Measurements from ENCODE around the gene SLC22A15.

DNA sequence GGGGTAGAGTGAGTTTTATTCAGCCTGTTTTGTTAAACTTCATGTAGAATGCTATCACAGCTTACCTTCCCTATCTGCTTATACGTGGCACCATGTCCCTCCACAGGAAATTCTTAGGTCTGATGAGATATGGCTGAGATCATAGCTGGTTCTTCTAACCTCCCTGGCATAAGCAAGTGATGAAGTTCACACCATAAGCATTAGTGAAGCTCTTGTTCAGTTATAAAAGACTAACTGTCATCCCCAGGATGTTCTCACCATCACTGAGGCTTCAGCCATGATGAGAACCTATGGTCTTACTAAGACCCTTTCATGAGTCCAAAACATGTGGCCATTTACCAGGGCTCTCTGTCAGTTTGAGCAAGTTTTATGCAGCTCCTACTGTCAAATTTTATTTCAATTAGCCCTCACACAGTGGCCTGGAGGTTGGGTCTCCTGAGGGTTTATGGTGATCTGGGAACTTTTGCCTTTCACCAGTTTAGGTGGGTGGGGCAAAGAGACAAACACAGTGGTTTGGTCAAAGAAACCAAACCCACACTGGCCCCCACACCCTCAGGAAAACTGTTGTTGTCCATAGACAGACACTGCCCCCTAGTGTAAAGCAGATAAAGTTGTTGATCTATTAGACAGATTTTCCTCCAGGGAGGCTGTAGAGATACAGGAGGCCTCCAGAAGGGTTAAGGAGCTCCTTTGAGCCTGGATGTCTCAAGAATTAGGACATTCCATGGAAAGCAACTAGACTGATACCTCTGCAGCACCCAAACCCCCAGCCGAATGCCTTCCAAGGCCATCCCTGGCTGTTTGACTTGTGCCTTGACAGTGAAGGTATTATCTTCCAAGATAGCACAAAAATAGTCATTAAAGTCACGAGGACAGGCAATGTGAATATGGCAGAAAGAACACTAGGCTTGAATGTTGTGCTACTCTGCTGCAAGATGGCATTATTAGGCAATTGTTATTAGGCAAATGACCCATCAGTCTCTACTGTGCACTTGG lies 5.0 kb downstream of the SLC22A15 start:
- TF ChIP-seq GATA1 (IDR thresholded peaks at IDR 0.05; ENCODE audit: low read depth, low read length) (no peak), POLR2A (IDR thresholded peaks at IDR 0.05; ENCODE audit: low read length) (no peak)
